AG09309 (cell line): ENCODE results near the gene MAN1C1.
A peak's percentile ranks its signal among the peaks of the same experiment; 100 is the strongest.

ENCODE experiments used
- DNase-seq: peaks from one replicate; pipeline ENCODE4 v3.0.0-alpha.2; 2010; ENCODE audit warnings: low read depth
- H3K4me3 ChIP-seq: 2 replicates; pipeline ENCODE4 v1.5.1; 2011; ENCODE audit warnings: mild to moderate bottlenecking, low read depth, low read length, moderate library complexity; ENCODE audit not compliant: control insufficient read depth
- CTCF ChIP-seq: IDR thresholded peaks from 2 replicates; pipeline ENCODE4 v1.5.1; 2011; ENCODE audit warnings: mild to moderate bottlenecking, low read depth, low read length, inconsistent platforms; ENCODE audit not compliant: insufficient read depth, control insufficient read depth; ENCODE audit errors: missing control alignments

The MAN1C1 gene

DNA sequence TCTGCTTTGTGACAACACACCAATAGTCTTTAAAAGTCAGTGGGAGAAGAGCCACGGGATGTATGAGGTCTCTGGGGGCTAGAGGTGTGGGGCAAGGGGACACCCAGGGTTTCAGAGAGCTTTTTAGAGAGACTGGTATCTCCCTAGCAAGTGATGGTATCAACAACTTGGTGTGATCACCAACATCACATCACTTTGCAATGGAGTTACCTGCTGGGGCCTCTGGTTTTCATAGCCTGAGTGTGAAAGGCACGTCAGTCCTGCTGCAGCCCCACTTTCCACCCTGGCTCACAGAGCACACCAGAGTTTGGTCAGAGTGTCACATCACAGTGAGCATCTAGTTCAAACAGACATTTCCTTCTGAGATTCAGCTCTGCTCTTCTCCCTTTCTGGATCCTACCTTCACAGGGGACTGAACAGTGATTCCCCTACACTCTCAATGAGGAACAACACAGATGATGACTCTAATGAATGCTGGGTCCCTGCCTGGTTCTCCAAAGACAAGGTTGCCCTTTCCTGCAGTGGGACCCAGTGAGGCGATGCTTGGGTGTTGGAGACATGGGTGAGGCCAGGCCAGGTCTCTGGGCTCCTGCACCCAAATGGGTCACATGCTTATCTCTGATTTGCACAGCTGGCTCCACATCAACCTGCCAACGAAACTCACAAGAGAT, 2.0 kb upstream of the MAN1C1 start:
- H3K4me3 ChIP-seq, result no peak overlapping the region
- no peak for TF ChIP-seq CTCF
- no peak for DNase-seq

- H3K4me3 ChIP-seq, result no peak overlapping the region
- no peak for DNase-seq
- TF ChIP-seq CTCF, result no peak
Observed at GRCh38 chr1:25615172-25615541, 1.4 kb upstream of the MAN1C1 start.

GRCh38 chr1:25615563-25616094, 962 bp upstream of the MAN1C1 start:
- TF ChIP-seq CTCF, result no peak
- no peak for DNase-seq
- peak overlapping the region; percentile 44 for H3K4me3 ChIP-seq

GRCh38 chr1:25616987-25617624, 515 bp downstream of the MAN1C1 start:
- TF ChIP-seq CTCF, result no peak
- no peak for DNase-seq
- peak overlapping the region; percentile 37 for H3K4me3 ChIP-seq

DNA sequence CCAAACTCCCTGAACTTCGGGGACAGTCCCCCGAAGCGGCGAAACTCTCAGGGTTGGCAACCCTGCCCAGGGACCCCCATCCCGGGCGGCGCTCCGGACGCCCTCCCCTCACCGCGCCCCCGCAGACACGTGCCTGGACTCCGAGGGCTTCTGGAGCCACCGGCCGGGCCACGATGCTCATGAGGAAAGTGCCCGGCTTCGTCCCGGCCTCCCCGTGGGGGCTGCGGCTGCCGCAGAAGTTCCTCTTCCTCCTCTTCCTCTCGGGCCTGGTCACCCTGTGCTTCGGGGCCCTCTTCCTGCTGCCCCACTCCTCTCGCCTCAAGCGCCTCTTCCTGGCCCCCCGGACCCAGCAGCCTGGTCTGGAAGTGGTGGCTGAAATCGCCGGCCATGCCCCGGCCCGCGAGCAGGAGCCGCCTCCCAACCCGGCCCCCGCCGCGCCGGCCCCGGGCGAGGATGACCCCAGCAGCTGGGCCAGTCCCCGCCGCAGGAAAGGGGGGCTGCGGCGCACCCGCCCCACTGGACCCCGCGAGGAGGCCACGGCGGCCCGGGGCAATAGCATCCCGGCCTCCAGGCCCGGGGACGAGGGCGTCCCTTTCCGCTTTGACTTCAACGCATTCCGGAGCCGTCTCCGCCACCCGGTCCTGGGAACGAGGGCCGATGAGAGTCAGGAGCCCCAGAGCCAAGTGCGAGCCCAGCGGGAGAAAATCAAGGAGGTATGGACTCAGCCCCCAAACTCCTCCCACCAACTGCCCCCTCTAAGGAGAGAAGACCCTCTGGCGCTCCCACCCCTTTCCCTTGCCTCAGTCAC, 1.2 kb downstream of the MAN1C1 start:
- peak overlapping the region; percentile 19 for H3K4me3 ChIP-seq
- no peak for DNase-seq
- TF ChIP-seq CTCF, result no peak

GRCh38 chr1:25618433-25618808, 1.8 kb downstream of the MAN1C1 start:
- no peak for DNase-seq

More at GRCh38 chr1:25618433-25618808, 1.8 kb downstream of the MAN1C1 start:
- no peak for TF ChIP-seq CTCF
- no peak overlapping the region for H3K4me3 ChIP-seq
